Measurements from ENCODE around the gene OAS1. TPM values are rescaled to one million over a fixed set of nuclear protein-coding genes. Genes with fewer than 3 reads are reported as not detected.

The OAS1 gene
- total and polyA plus RNA-seq, 2 of the 8 experiments (the other 6 are each of a cell fraction or from before 2014, with no cell fraction given) = 0.23 TPM; not detected in 1

- no peak for TF ChIP-seq CHD7 (IDR thresholded peaks at IDR 0.05; ENCODE audit: insufficient replicate concordance, low read length)
- TF ChIP-seq YY1 (IDR thresholded peaks at IDR 0.05; ENCODE audit: low read depth, low read length) = no peak
- no peak for TF ChIP-seq HDAC6 (IDR thresholded peaks at IDR 0.05; ENCODE audit: low read depth, low read length)
- TF ChIP-seq ASH2L (IDR thresholded peaks at IDR 0.05; ENCODE audit: low read length) = no peak
- TF ChIP-seq RBBP5 (IDR thresholded peaks at IDR 0.05; ENCODE audit: borderline replicate concordance, low read depth, low read length) = no peak
- TF ChIP-seq TEAD4 (IDR thresholded peaks at IDR 0.05; ENCODE audit: low read depth, low read length) = no peak
- no peak for TF ChIP-seq POU5F1 (IDR thresholded peaks at IDR 0.05; ENCODE audit: low read depth, low read length)
- TF ChIP-seq SIRT6 (IDR thresholded peaks at IDR 0.05; ENCODE audit: low read length) = no peak
- TF ChIP-seq SIX5 (IDR thresholded peaks at IDR 0.05; ENCODE audit: low read depth, low read length) = no peak
- TF ChIP-seq EP300 (IDR thresholded peaks at IDR 0.05; ENCODE audit: borderline replicate concordance in 1 of 2, low read depth in 2 of 2, low read length in 2 of 2) = no peak
- no peak for TF ChIP-seq GABPA (IDR thresholded peaks at IDR 0.05; ENCODE audit: borderline replicate concordance, insufficient read depth, low read length)
- no peak for TF ChIP-seq POLR2A (IDR thresholded peaks at IDR 0.05; ENCODE audit: control extremely low read depth in 1 of 2, low read depth in 2 of 2, low read length in 2 of 2)
Observed at GRCh38 chr12:112964915-112965314, 58.2 kb downstream of the OAS1 start (continued).
